ENCODE results near the gene UBTD2.
"Not testable (repeated sequence)": the region's sequence is repeated elsewhere in the genome, so short reads cannot be mapped to it uniquely, and the experiment has no call there.

Gene UBTD2, protein sequence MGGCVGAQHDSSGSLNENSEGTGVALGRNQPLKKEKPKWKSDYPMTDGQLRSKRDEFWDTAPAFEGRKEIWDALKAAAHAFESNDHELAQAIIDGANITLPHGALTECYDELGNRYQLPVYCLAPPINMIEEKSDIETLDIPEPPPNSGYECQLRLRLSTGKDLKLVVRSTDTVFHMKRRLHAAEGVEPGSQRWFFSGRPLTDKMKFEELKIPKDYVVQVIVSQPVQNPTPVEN

DNA sequence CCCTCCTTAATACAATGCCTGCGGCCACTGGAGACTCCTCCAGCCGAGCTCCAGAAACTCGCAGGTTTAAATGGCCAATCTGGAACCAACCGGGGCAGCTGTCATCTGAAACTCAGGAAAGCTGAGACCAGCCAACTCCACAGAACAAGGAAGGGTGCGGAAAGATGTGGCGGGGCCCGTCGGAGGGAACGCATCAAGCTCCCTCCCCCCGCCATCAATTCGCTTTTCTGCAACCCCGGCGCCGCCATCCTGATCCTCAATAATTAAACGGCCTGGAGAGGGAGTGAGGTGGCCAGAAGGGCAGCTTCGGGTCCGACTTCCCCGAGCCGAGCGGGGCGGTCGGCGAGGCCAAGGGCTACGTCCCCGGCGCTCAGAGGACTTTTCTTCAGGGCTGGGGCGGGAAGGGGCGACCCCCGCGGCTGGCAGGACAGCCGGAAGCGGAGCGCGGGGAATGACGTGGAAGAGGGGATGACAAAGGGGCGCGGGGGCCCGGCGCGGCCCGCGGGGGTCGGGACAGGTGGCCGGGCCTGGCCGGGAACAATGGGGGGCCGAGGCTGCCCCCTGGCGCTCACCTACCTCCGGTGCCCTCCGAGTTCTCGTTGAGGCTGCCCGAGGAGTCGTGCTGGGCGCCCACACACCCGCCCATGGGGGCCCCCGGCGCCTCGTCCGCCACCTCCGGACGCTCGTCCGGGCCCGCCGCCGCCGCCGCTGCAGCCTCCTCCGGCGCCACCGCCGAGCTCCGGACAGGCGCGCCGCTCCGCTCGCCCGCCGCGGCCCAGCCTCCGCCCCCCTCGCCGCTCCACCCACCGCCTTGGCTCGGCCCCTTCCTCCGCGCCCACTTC is at the start of gene UBTD2:
TSS of gene UBTD2 (minus strand) at position 745 of the 842 bp plus-strand sequence. CDS start at position 646, 99 bp downstream.
- peak; percentile 77 for DNase-seq

DNA sequence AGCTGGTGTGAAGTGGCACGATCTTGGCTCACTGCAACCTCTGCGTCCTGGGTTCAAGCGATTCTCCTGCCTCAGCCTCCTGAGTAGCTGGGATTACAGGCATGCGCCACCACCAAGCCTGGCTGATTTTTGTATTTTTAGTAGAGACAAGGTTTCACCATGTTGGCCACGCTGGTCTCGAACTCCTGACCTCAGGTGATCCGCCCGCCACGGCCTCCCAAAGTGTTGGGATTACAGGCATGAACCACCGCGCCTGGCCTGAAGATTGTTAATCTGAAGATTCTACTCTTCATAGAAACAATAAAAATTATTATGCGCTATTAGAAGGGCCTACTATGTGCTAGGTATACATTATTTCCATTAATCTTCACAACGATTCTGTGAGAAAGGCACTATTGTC is 43.3 kb upstream of the UBTD2 start:
- DNase-seq, result not testable (repeated sequence)

GRCh38 chr5:172325452-172325851 is 41.9 kb upstream of the UBTD2 start:
- DNase-seq, result no peak

DNA sequence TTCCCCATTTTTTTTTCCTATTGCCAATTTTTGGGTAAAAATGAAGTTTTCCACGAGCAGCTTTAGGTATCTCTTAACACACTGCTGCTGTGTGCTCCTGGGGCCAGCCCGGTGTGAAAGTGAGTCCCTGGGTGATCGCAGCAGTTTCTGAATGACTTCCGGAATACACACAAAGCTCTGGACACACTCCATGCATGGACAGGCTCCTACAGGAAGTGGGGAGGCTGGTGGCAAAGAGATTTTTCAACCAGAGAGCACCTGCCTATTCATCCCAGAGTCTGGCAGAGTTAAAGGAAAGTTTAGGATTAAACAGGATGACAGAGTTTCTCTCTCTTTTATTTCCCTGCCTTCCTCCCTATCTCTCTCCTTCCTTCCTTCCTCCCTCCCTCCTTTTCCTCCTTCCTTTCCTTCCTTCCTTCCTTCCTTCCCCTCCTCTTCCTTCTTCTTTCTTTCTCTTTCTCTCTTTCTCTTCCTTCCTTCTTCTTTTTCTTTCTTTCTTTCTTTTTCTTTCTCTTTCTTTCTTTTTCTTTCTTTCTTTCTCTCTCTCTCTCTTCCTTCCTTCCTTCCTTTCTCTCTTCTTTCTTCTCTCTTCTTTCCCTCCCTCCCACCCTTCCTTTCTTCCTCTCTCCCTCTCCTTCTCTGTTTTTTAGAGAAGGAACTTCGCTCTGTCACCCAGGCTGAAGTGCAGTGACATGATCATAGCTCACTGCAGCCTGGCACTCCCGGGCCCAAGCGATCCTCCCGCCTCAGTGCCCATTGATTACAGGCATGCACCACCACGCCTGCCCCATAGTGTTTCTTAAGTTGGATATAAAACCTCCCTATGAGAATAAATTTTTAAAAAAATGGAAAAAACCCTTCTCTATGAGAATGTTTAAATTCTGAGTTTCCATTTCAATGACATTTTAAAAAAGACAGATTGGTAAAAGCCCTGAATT is 38.7 kb upstream of the UBTD2 start:
- DNase-seq, result no peak

DNA sequence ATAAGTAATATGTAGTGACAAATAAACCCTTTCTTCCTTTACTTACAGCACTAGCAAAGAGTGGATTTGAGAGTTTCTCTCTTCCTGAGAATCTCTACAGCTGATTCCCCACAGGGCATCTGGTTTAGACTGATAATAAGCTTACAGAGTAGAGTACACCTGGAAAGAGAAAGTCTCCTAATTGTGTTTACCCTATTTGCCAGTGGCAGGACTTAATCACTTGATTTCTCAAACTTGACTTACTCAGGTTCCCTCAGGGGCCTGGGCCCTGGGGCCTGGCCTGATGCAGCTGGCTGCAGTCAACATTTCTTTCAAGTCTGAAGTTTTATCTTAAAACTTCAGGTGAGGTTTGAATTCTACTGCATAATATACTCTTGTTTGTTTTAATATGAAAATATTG is 38.0 kb upstream of the UBTD2 start:
- DNase-seq, result no peak

DNA sequence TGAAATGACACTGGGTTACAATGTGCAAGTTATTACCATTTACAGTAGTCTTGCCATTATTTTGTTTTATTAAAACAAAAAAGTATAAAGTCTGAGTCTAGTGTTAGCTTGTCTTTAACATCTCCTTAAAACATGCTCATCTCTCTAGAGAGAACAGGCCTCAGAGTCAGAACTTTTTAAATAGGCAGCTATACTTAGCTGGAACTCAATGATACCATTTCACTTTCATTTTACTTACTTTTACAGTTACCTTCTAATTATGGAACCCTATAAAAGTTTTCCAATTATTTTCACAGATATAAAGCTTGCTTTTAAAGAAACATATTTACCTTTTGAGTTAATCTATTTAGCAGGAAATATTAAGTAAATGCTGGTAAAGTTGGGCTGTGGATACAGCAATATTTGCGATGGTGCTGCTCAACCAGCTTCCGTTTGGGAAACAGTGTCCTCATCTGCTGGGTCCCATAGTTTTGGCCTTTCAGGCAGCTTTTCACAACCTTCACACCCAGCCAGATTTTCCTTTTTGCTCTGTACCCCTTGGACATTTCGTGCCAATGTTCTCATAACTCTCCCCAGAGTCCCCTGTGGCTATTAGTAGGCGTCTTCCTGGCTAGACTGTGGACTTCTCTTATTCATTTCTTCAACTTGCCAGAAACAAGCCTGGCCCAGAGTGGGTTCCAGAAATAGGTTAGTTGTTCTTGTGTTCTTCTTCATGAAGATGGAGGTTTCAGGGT is 36.3 kb upstream of the UBTD2 start:
- DNase-seq, result no peak

DNA sequence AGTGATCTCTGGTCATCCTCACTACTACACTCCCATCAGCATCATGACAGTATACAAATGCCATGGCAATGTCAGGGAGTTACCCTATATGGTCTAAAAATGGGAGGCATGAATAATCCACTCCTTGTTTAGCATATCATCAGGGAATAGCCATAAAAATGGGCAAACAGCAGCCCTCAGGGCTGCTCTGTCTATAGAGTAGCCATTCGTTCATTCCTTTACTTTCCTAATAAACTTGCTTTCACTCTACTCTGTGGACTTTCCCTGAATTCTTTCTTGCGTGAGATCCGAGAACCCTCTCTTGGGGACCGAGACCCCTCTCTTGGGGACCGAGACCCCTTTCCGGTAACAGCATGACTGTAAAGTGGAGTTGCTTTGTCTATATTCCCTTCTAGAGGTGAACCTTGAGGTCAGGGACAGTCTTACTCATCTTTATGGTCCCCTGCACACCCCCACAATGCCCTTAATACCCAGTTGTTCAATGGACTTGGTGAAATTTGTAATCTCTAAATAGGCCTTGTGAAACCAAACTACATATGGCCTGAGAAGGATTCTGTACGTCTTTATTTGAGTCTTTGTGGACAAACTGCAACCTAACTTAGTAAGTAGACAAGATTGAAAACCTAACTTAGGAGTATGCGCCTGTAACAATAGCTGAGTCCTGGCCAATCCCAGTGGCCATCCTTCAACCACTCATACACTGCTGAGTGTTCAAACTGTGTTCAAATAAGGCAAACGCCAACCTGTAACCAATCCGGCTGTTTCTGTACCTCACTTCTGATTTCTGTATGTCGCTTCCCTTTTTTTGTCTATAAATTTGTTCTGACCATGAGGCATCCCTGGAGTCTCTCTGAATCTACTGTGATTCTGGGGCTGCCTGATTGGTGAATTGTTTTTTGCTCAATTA is 32.3 kb upstream of the UBTD2 start:
- DNase-seq, result no peak

DNA sequence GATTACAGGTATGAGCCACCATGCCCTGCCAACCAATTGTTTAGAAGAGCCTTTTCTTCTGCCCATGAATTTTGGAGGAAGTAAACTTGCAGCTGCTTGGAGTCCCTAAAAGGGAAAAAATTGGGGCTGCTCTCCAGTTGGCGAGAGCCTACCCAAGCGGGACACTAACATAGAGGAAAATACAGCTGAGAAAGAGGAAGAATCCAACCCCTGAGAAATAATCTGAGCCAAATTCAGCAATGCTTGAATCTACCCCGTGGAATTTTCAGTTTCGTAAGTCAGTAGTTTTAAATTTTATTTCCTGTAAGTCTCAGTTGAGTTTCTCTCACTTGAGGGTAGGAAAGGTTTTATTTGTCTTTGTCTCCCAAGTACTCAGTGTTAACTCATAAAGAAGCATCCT is 30.4 kb upstream of the UBTD2 start:
- no peak for DNase-seq

DNA sequence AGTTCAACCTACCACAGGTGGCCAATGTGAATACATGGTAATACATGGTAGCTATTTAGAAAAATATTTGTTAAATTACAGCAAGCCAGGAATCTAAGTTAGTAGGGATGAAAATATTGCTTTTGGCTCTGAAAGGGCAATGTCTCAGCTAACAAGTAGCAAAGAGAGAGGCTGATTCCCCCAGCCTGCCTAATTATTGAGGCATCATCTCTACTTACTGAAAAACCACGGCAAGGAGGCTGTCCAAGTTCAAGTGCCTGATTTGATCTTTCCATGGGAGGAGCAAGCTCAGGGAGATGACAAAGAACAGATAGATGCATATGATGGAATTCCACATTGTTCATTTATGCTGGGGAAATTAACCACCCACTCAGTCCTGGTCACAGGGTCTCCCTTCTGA is 28.7 kb upstream of the UBTD2 start:
- no peak for DNase-seq

DNA sequence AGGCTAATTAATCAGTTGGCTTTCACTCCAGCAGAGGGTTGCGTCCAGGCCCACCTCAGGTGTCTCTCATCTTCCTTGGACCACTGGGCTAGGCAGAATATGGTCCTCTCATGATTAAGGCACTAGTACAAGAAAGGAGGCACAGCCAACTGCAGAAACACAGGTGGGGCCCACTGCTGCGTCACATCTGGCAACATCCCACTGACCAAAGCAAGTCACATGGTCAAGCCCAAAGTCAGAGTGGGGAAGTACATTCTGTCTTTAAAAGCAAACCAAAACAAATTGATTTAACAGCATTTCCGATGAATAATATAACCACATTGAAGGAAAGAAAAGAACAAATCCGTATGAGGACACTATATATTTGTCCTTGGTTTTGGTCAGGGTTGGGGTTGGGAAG is 28.0 kb upstream of the UBTD2 start:
- DNase-seq, result no peak

- DNase-seq, result no peak
Measured at GRCh38 chr5:172311026-172311425, 27.5 kb upstream of the UBTD2 start.

- no peak for DNase-seq
Measured at GRCh38 chr5:172305380-172305779, 21.8 kb upstream of the UBTD2 start.

DNA sequence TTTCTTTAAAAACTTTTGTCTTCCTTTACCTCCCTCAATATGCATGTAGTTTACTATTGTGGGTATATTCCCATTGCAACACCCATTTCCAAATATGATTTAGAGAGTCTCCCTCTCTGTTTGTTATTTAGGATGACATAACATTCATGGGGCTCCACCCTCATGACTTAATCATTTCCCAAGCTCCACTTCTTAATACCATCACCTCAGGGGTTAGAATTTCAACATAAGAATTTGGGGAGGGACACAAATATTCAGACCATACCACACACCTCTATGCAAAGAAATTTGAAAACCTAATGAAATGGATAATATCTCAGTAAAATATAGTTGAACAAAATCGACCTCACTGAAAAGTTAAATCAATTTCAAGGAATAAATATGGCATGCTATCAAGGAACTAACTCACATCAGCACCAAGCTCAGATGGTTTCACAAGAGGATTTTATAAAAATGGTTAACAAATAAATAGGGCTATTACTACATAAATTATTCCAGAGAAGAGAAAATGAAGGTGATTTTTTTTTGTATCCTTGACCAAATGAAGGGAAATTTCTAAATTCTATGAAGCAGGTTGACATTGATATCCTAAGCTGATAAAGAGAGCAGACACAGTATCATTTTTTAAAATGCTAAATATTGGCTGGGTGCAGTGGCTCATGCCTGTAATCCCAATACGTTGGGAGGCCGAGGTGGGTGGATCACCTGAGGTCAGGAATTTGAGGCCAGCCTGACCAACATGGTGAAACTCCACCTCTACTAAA is 20.2 kb upstream of the UBTD2 start:
- DNase-seq, result no peak

- no peak for DNase-seq
Measured at GRCh38 chr5:172303162-172303561, 19.6 kb upstream of the UBTD2 start.

DNA sequence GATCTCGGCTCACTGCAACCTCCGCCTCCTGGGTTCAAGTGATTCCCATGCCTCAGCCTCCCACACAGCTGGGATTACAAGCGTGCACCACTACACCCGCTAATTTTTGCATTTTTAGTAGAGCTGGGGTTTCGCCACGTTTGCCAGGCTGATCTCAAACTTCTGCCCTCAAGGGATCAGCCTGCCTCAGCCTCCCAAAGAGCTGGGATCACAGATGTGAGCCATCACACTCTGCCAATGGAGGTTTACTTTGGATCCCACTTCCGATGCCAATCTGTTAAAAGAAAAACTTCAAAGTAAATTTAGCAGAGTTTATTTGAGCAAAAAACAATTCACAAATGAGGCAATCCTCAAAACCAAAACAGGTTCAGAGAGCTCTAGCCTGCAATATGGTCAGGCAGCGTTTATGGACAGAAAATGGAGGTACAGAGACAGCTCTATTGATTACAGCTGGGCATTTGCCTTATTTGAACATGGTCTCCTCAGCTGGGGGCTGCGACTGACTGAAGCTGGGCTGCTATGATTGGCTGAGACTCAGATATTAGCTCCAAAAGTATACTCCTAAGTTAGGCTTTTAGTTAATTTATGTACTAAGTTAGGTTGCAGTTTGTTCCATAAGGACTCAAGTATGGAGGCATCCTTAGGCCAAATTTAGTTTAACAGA is 18.6 kb upstream of the UBTD2 start:
- no peak for DNase-seq

DNA sequence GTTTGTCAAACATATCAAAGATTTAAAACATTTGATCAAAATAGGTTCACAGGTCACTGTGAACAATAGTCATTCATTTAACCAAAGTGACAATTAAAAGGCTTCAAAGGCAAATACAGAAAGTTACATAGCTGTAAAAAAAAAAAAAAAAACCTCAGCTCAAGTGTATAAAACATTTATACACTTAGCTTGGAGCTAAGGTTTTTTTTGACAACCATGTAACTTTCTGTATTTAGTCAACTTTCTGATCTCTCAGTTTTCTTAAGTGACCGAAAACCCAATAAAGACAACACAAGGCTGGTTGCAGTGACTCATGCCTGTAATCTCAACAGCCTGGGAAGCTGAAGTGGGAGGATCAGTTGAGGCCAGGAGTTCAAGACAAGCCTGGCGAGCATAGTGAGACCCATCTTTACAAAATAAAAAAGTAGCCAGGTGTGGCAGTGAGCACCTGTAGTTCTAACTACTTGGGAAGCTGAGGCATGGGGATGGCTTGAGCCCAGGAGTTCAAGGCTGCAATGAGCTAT is 16.4 kb upstream of the UBTD2 start:
- no peak for DNase-seq

DNA sequence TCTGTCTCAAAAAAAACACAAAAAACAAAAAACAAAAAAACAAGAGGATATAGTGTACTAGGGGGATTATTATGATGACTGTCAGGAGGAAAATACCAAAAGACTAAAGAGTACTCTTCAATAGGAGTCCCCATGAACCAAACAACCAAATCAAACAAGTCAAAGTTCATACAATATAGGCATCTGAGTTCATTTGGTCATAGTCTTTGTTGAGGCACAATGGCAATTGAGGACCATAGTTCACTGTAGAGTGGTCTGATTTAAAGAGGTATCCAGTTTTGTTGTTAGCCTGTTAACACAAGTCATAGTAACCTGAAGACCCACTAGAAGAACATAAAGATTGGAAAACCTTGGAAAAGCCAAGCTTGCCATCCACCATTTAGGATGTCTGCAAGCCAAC is 11.3 kb upstream of the UBTD2 start:
- DNase-seq, result no peak

DNA sequence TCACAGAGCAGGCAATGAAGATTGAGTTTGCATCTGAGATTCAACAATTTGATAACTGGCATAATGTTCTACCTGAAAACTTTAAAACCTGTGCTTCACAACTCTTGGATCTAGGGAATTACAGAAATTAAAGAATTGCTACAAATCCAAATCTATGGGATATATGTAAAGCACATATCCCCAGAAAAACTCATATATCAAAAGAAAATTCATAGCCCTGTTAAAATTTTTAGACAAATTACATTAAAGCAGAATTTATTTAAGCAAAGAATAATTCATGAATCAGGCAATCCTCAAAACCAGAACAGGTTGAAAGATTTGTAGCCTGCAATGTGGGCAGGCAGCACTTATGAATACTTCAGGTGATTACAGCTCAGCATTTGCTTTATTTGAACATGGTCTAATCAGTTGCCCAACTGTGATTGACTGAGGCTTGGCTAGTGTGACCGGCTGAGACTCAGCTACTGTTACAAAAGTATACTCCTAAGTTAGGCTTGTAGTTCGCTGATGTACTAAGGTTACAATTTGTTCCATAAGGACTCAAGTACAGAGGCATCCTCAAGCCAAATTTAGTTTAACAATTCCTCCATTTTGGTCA is 10.3 kb upstream of the UBTD2 start:
- no peak for DNase-seq

DNA sequence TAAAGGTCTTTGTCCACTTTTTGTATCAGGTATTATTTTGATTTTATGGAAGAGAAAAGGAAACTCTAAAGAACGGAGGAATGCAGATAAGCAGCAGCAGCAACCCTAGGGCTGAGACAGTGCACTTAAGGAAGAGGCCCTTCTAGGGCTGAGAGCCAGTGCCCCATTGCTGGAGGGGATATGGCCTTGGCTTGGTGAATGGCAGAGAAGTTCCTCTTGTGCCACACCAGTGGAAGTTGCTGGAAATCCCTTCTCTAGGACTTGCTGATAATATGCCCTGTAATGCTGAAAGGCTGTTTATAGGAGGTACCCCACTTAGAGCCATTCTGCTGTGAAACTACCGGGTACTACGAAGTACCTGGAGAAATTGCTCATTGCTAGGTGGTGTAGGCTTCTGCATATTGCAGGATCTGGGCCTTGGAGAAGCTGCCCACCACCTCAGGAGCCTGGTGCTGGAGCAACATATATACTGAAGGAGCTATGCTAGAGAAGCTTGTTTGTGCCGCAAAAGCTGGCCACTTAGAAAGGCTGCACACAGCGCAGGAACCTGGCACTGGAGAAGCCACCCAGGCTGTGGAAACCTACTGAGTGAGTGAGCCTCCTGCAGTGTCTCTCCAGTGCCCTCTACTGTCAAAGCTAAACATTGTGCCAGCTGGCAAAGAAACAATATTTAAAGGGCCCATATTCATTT is 9.6 kb upstream of the UBTD2 start:
- peak; percentile 48 for DNase-seq
